Activated CD4-positive, alpha-beta T cell treated with anti-CD3 and anti-CD28 coated beads, Interleukin-10, Interleukin-2, amounts not matched to agents 100 ng/mL and 50 ng/mL, durations not matched to agents 16 hours and 8 hours (primary cell): ENCODE data around the gene PHF21A.

Experiments
- DNase-seq: peaks from one replicate; pipeline ENCODE4 v3.0.0-alpha.2; 2020

PHF21A gene

DNA sequence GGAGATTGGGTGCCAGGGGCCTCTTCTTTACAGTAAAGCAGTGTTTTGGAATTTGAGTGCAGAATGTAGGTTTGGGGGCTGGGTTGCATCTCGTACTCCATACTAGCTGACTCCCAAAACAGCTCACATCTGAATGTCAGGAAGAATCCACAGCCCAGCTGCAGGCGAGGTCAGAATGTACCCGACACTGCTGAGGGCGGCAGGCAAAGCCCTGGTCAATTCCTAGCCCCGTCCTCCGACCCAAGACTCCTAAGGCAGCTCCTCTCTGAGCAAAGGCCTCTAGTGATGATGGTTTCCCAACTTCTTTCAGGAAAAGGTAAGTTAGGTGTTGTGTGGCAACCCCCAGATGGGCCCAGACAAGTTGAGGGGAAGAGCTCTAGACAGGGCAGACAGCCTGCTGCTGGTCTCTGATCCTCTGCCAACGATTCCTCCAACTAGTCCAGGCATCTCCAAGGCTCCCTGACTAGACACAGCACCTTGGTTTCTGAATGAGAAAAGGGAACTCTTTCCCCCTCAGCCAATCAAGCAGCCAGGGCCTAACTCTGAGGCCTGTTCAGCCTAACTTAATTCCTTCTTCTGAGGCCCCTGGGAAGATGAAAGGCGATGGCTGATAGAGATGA is 190.2 kb downstream of the PHF21A start:
- no peak for DNase-seq

GRCh38 chr11:45930031-45930794 is 191.0 kb downstream of the PHF21A start:
- peak; percentile 38 for DNase-seq

DNA sequence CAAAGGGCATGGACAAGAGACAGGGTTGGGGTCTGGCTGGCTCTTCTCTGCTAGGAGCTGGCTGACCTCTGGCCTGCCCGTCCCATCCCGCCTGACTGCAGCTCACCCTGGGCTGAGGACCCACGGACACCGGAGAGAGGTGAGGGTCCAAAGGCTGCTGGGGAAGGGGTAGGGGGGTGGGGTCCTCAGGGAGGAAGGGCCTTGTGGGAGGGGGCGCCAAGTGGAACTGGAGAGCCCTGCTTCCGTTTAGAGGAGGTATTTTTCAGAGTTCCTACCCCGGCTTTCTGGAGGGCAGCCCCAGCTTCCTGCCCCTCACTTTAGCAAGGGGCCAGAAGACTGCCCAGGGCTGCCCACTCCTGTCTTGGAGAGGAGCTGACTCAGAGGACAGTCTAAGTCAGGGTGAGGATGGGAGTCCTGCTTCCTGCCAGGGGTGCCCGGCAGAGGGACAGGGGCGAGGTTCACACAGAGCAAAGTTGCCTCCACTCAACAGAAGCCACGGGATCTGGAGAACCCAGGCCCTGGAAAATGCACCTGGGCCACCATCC is 191.7 kb downstream of the PHF21A start:
- no peak for DNase-seq

DNA sequence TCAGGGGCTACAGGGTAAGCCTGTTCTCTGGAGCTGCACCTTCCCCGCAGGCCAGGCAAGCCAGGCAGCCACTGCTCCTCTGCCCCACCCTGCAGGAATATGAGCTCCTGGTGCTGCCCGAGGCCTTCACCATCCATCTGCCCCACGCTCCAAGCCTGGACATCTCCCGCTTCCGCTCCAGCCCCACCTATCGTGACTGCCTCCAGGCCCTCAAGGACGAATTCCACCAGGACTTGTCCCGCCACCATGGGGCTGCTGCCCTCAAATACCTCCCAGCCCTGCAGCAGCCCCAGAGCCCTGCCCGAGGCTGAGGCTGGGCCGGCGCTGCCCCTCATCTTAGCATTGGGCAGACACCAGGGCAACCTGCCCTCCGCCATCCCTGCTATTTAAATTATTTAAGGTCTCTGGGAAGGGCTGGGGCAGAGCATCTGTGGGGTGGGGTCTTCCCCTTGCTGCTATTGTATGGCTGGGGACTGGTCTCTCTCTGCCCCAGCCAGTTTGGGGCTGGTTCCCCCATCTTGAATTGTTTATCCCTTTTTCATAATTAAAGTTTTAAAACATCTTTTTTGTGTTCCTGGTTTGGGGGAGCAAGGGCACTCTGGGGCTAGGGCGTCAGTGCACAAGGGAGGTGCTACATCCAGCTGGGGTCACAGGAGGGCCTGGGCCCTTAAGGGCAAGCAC is 192.6 kb downstream of the PHF21A start:
- DNase-seq: no peak

DNA sequence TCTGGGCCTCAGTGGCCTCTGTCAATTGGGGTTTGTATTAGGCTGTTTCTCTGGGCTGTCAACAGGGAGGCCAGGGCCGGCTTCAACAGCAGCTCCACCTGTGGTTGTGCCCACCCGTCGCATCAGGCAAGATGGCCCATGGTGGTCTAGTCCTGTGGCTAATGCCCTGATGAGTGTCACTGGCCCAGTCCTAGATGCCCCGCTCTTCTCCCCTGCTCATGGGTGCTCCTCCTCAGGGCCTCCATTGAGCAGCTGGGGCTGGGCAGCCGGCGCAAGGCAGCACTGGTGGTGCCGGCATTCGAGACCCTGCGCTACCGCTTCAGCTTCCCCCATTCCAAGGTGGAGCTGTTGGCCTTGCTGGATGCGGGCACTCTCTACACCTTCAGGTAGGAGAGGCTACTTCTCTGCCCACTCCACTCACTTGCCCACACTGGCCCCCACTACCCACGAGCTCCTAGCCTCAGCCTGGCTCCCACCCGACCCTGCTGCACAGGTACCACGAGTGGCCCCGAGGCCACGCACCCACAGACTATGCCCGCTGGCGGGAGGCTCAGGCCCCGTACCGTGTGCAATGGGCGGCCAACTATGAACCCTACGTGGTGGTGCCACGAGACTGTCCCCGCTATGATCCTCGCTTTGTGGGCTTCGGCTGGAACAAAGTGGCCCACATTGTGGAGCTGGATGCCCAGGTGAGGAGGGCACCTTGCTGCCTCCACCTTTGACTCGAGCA is 193.4 kb downstream of the PHF21A start:
- DNase-seq: no peak

GRCh38 chr11:45927332-45927683 is 193.9 kb downstream of the PHF21A start:
- DNase-seq: no peak

DNA sequence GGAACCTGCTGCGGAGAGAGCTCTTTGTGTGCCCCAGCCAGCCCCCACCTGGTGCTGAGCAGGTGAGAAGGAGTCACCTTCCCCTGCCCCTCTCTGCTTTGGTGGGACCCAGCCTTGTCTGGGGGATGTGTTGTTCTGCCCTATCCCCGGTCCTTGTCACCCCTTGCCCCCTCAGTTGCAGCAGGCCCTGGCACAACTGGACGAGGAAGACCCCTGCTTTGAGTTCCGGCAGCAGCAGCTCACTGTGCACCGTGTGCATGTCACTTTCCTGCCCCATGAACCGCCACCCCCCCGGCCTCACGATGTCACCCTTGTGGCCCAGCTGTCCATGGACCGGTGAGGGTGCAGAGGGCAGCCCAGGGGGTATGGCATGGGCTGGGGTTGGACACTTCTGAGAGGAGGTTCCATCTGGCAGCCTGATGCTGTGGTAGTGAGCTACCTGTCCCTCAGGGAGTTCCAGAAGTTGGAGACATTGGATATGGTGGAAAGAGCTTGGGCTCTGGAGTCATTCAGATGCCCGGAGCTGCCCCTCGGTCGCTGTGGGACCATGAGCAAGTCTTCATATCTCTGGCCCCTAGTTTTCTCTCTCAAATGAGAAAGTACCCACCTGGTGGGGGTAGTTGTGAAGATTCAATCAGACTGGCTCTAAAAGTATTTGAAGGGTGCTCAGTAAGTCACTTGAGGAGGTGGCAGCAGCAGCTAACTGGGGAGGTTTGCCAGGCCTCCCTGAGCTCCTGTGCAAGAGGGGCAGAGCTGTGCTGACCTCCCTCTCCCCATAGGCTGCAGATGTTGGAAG is 194.5 kb downstream of the PHF21A start:
- DNase-seq: no peak

DNA sequence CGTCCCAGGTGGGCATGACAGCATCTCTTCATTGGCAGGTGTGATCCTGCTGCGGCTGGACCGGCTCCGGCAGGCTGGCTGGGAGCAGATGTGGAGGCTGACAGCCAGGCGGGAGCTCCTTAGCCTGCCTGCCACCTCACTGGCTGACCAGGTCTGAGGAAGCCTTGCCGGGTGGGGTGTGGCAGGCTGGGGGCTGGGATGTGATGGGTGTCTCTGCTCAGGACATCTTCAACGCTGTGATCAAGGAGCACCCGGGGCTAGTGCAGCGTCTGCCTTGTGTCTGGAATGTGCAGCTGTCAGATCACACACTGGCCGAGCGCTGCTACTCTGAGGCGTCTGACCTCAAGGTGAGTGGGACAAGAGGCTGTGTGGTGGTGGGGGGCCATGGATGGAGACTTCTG is 195.3 kb downstream of the PHF21A start:
- DNase-seq: no peak

- no peak for DNase-seq
These were observed 195.7 kb downstream of the PHF21A start for GRCh38 chr11:45925550-45925949.

- no peak for DNase-seq
These were observed 196.3 kb downstream of the PHF21A start for GRCh38 chr11:45924927-45925326.

DNA sequence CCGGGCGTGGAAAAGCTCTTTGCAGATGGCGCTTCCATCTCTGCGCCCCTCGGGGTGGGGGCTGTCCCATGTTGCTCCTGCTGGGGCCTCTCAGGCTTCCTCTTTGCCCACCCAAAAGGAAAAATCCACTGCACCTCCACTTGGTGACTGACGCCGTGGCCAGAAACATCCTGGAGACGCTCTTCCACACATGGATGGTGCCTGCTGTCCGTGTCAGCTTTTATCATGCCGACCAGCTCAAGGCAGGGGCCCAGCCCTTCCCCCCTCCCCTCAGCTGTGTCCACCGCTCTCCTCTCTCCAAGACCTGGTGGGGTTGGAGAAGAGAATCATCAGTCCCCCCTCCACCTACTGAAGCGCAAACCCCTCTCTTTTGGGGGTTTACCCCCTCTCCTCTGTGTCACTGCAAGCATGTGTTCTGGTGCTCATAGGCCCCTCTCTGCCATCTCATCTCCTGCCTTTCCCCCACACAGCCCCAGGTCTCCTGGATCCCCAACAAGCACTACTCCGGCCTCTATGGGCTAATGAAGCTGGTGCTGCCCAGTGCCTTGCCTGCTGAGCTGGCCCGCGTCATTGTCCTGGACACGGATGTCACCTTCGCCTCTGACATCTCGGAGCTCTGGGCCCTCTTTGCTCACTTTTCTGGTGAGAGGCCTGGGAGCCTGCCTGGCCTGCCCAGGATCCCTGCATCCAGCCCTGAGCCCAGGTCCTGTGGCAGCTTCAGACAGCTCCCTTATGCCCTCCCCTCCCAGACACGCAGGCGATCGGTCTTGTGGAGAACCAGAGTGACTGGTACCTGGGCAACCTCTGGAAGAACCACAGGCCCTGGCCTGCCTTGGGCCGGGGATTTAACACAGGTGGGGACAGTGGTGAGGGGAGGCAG is 197.0 kb downstream of the PHF21A start:
- no peak for DNase-seq

DNA sequence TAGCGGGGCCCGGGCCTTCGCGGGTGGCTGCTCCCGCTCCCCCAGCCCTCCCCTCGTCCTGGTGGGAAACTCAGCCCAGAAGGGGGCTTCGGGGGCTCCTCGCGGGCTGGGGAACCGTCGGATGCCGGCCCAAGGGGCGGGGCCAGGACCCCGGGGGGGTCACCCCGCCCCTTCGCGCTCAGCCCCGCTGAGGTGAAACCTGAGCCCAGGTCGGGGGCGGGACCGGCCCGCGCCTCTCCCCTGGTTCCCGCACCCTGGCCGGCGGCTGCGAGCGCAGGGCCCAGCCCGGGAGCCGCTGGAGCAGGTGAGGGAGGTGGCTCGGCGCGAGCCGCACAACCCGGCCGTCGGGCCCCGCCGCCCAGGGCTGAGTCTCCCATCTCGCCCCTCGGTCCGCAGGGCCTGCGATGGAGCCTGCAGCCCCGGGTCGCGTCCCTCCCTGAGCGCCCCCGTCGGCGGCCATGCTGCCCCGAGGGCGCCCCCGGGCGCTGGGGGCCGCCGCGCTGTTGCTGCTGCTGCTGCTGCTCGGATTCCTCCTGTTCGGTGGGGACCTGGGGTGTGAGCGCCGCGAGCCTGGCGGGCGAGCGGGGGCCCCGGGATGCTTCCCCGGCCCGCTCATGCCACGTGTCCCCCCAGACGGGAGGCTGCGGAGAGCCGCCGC is 198.7 kb downstream of the PHF21A start, which contains the start of gene LARGE2:
LARGE2 (plus strand) TSS at position 232 of the 658 bp plus-strand sequence; CDS start at position 459, 227 bp downstream.
- DNase-seq: no peak

- DNase-seq: no peak
These were observed 199.5 kb downstream of the PHF21A start for GRCh38 chr11:45921561-45922424.

GRCh38 chr11:45920531-45921477 is 200.4 kb downstream of the PHF21A start:
- DNase-seq: no peak

DNA sequence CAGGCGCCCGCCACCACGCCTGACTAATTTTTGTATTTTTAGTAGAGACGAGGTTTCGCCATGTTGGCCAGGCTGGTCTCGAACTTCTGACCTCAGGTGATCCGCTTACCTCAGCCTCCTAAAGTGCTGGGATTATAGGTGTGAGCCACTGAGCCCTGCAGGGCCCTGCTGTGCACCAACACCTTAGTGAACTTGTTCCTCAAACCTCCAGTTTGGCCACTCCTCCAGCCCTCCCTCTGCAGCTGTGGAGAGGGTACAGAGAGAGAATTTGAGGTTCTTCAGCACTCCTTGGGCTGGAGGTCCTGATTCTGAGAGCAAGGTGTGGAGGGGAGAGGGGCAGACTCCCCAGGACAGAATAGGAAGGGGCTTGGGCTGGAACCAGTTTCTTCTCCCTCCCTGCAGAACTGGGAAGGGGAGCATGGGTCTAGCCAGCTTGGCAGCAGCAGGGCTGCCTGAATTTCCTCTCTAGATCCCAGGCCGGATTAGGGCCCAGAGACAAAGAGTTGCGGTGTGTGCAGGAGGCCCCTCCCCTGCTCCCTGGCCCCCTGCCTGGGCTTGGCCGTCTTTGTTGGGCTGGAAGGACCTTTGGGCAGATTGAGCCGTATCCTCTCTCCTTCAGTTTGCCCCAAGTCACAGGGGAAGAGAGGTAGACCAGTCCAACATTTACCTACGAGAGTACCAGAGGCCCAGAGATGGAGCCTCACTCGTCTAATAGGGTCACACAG is 201.3 kb downstream of the PHF21A start:
- no peak for DNase-seq

DNA sequence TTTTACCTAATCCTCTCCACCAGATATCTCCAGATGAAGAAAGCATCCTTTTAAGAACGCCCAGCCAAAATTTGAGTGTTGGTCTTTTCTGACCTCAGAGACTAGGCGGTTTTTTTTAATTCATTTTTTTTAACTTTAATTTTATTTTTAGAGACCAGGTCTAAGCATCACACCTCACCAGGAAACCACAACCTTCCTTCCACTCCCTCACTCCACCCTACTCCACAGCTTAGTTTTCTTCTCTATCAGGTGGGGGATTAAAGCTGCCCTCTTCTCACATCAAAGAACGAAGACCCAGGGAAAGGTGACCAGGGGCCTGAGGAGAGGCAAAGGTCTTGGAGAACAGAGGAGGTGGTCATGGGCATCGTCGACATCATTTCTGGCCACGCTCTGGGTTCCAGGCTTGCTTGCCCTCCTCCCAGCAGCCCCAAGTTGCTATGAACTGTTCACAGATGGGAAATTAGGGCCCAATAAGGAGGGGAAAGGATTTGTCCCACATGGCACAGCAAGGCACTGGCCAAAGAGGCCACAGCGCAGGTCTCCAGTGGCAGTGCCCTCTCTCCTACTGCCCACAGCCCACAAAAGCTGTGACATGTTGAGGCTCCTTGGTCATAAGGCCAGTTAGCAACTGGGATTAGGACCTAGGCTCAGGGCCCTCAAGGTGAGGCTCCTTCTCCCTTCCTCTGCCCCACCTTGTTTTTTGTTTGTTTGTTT is 202.1 kb downstream of the PHF21A start:
- no peak for DNase-seq
